ENCODE data around the gene TAOK3.

- TF ChIP-seq CTCF (IDR thresholded peaks at IDR 0.05), result no peak
- no peak for TF ChIP-seq EZH2 (IDR thresholded peaks at IDR 0.05; ENCODE audit: borderline replicate concordance, insufficient read depth, low read depth, low read length, poor library complexity, severe bottlenecking)
These were observed 152.0 kb downstream of the TAOK3 start for GRCh38 chr12:118220702-118221101.

All from B cell (primary cell).